Diencephalon (tissue), 1 donor: ENCODE measurements around the gene ABCC8. TPM values are rescaled to one million over a fixed set of nuclear protein-coding genes. Genes with fewer than 3 reads are reported as not detected.

ENCODE experiments used
- total RNA-seq: library from RNA; depleted of rRNA; stranded (reverse); fragments of >200 nt; gene quantifications from one replicate; pipeline ENCODE4 v1.2.3, GENCODE V29; 2014

ABCC8 gene
- total RNA-seq = 15.7 TPM

GRCh38 chr11:17476317-17477083 lies at the start of gene ABCC8:
TSS of gene ABCC8 (minus strand) at chr11:17476845. CDS start at chr11:17476776, 69 bp downstream.

DNA sequence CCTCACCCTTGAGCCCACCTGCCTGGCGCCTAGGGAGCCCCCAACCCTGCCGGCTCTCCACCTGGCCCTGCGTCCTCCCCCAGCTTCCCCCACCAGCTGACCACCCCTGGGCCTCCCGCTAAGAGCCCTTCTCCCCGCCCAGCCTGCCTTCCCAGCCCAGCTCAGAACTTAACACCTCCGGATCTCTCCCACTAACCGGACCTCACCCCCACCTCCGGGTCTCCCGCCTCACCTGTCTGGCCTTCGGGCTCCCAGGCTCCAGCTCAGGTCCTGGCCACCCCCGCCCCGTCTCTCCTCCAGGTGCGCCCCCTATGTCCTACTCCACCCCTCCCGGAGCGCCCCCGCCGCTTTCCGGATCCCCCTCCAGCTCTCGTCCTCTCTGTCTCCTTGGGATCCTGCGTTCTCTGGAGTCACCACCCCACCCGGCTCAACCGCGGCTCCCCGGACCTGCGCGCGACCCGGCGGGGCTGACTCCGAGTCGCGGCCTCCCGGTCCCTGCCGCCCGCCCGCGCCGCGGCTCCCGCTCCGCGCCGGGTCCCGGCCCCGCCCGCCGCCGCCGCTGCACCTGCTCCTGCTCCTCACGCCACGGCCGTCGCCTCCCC lies 87.9 kb downstream of the ABCC8 start, which contains the start of gene KCNJ11:
Gene KCNJ11 (minus strand): TSS at position 51 of the 602 bp plus-strand sequence. CDS start 568 bp downstream, outside the sequence.

DNA sequence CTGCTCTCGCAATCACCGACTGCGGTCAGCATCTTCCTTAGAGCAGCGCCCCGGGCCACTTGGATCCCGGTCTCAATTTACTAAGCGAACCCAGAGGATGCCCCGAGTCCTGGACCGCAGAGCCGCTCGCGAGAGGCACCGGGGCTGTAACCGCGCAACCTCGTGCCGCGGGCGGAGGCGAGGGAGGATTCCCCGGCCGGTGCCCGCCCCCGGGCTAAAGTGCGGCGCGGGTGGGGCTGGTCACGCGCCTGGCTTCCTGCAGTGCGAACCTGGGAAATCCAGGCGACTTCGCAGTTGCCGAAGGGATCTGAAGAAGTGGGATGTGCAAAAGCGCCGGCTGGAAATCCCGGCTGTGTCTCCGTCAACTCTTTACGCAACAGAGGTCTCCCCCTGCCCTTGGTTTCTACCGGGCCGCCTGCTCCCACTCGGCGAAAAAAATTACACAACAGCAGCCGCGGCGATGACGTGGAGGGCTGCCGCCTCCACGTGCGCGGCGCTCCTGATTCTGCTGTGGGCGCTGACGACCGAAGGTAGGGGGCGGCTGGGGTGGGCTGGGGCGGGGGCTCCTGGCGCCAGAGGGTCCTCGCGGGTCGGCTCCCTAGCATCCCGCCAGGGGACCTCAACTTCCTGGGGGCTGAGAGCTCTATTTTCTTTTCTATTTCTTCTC lies 125.0 kb downstream of the ABCC8 start, which contains the start of gene NCR3LG1:
Gene NCR3LG1 (plus strand): TSS at position 291 of the 667 bp plus-strand sequence. CDS start 170 bp downstream, at position 461.

Other genes starting within 250 kb of the ABCC8 start
- gene NUCB2, start 200.1 kb downstream of the ABCC8 start, total RNA-seq = 111 TPM
- gene NCR3LG1, start 125.0 kb downstream of the ABCC8 start, total RNA-seq = 17.1 TPM
- 14.5 TPM for gene KCNJ11, start 88.2 kb downstream of the ABCC8 start, total RNA-seq
- 0.92 TPM for gene USH1C, start 67.6 kb upstream of the ABCC8 start, total RNA-seq
- 0.23 TPM for gene OTOG, start 70.4 kb upstream of the ABCC8 start, total RNA-seq
- gene MYOD1, start 242.7 kb upstream of the ABCC8 start, total RNA-seq = not detected